ENCODE data around the gene PRDM10.
"Not testable (repeated sequence)": the region's sequence is repeated elsewhere in the genome, so short reads cannot be mapped to it uniquely, and the experiment has no call there.

The PRDM10 gene

DNA sequence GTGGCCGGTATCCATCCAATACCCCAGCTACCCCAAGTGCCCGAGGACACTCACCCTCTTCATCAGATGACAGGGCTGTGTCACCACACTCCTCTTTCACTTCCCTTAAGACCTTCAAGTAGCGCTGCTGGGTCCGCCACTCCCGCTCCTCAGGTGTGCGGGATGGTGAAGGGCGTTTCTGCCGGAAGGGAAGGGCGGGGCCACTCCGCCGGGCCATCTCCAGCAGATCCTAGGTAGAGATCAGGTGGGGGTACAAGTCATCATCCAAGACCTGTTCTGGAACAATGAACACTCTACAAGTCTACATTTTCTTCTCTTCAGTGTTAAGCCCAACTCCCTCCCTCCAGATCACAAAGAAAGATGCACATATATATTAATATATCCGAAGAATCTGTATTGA is 117.3 kb downstream of the PRDM10 start:
- no peak for DNase-seq

DNA sequence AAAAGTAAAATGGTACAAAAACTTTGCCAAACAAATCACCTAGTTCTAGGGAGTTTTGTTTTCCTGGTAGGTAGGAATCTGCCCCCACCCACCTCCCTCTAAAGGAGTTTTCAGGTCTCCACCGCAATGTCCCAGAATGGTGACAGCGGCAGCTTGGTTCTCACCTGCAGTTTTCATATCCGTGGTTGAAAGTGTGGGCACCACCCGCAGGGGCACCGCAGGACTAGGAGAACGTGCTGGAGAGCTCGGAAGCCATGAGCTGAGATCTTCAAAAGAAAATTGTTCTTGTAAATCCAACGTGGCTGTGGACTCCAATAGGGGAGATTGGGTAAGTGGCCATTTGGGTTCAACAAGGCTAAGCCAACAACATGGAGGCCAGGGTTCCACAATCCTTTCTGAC is 118.1 kb downstream of the PRDM10 start:
- no peak for DNase-seq

DNA sequence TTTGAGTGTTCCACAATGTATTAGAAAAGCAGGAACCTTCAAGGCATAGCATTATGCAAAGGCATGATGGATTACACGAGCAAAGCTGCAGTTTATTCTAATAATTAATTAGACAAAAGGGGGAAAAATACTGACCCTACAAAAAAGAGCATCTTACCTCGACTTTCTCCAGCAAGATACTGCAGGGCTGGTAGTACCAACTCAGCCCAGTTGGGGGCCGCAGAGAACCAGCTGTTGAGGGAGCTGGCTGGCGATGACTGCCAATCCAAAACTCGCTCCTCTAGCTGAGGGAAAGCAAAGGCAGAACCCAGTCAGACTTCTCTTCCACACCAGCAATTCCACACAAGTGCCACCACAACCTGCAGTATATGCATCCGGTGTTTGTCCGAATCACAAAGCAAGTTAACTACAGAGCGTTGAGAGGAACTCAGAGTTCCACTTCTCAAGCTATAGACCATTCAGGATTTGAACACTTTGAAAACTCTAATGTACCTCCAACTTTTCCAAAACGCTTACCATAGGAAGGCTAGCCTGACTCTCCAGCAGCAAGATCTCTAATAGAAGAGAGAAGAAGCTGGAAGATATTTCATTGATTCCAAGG is 121.0 kb downstream of the PRDM10 start:
- peak; percentile 14 for DNase-seq

DNA sequence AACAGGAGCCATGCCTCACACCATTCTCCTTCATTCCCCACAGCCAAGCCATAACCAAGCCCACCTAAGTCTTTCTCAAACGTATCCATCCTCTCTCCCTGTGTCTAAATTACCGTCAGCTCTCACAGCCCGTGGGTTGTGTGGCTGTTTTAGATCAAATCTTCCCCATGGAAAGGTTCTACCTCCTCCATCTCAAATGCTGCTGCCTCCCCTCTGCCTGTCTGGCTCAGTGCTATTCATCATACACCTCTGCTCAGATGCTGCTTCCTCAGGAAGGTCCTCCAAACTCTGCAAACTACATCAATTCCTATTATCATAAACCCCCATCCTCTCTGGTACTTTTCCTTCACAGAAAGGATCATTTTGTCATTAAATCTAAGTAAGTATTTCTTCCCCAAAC is 122.3 kb downstream of the PRDM10 start:
- no peak for DNase-seq

DNA sequence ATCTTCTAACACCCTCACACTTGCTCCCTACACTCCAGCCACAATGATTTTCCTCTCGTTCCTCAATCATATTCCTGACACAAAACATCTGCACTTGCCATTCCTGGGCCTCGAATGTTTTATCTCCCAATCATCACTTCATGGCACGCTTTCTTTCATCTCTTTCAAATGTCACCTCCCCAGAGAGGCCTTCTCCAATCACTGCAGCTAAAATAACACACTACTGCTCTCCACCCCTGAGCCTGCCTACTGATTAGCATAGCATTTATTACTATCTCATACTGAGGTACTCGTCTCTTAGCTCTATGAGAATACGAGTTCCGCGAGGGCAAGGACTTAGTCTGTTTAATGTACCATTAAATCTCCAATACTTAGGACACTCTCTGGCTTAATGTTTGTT is 130.7 kb downstream of the PRDM10 start:
- DNase-seq = no peak

DNA sequence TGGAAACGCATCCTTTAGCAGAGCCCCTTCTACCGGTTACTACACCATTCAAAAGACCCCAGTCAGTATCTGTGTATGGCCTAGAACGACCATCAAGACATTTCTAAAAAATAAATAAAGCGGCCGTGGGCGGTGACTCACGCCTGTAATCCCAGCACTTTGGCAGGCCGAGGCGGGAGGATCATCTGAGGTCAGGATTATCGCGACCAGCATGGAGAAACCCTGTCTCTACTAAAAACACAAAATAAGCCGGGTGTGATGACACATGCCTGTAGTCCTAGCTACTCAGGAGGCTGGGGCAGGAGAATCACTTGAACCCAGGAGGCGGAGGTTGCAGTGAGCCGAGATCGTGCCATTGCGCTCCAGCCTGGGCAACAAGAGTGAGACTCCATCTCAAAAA is 134.0 kb downstream of the PRDM10 start:
- not testable (repeated sequence) for DNase-seq

DNA sequence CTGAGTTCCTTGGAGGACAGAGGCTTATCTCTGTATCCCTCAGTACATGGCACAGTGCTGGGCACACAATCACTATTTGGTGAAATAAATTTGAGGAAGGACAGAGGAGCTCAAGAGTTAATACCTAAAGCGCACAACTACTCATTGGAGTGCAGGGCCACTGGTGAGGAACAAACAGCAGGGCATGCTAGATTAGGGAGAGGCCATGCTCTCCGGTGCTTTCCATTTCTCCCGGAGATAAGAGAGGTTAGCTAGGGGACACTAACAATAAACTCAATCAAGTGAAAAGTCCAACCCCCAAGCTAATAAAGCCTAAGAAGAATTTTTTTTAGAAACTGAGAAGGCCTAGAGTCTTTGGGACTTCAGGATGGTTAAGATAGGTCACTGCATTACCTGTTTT is 136.3 kb downstream of the PRDM10 start:
- no peak for DNase-seq

DNA sequence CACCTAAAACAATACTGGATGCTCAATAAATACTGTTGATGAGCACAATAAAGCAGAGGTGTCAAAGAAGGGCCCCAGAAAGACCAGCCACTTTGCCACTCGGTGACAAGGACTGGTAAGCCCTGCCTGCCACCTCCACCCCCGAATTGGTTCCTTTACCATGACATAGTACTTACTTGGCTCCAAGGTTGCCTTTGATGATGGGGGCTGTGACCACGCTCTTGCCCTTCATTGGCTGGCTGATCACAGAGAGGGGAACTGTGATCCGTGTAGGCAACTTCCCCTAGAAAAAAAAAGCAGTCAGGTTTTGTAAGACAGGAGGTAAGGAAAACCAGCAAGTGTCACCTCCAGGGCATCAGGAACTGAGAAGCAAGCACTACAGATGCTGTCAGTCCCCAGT is 136.9 kb downstream of the PRDM10 start:
- no peak for DNase-seq

DNA sequence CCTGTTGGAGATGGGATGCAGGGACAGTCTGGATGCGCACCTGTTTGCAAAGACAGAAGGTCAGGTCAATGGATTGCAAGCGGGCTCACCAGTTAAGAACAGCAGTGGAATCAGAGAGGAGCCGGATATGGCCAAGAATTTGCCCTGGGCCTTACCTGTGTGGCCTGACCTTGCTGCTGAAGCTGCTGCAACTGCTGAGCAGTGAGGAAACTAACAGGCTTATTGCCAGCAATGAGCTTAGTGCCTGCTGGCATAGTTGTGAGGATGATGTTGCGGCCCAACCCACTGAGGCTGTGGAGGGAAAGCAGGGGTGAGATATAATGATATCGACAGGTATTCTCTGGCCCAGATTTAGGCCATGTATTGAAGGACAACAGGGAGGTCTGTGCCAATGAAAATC is 137.8 kb downstream of the PRDM10 start:
- DNase-seq = no peak

DNA sequence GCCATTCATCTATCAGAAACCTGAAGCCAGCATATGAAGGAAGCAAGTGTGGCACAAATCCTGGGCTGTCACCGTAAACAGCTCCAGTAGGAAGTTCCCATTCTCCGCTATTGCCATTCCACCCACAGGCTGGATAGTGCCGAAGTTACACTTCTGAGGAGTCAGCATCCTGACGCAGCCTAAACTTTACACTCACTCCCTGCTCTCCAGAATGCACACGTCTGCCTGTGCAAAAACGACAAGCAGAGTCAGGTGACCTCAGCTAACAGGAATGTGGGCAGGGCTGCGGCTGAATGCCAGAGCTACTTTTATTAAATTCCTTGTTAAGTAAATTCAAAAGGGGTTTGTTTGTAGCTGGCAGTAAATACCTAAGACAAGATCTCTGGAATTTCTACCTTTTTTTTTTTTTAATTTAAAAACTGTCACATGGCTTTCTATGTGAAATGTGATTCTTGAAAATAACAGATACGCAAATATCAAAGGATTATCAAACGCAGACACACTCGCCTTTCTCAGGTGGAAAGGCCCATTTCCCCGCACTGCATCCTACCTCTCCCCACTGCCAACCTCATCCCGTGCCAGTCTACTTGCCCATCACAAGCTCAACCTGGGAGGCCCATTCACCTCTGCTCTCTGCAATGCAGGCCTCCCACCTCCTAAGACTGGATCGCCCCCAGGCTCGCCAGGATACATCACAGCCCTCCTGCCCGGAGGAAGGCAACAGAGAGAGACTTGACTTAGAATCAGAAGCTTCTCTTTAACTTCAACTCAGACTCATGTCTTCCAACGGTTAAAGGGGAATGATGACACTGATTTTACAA is 140.7 kb downstream of the PRDM10 start:
- no peak for DNase-seq

DNA sequence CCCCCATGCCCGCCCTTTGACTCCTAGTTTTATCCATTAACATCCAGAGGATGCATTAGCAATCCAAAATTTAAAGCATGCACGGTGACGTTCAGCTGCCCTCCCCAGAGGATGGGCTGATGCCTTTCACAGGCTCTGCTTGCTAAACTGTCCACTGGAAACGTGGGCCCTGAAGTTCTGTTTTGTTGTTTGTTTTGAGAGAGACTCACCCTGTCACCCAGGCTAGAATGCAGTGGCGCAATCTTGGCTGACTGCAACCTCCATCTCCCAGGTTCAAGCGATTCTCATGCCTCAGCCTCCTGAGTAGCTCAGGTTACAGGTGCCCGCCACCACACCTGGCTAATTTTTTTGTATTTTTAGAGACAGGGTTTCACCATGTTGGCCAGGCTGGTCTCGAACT is 146.6 kb downstream of the PRDM10 start:
- no peak for DNase-seq

DNA sequence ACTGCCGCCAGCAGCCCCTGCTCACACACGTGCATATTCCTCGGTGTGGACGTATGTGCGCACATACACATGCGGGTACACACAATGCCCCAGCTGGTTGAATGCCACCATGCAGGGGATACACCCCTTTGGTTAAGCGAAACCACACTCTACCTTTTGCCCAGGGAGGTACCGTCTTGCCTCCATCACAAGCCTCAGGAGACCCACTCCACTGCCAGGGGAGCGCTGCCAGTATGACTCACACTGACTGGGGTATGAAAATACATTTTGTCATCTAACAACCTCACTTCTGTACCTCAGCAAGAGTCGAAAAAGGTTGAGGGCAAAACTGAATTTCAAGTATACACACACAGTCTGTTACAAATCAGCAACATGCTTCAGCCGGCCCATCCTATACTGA is 147.5 kb downstream of the PRDM10 start:
- no peak for DNase-seq

DNA sequence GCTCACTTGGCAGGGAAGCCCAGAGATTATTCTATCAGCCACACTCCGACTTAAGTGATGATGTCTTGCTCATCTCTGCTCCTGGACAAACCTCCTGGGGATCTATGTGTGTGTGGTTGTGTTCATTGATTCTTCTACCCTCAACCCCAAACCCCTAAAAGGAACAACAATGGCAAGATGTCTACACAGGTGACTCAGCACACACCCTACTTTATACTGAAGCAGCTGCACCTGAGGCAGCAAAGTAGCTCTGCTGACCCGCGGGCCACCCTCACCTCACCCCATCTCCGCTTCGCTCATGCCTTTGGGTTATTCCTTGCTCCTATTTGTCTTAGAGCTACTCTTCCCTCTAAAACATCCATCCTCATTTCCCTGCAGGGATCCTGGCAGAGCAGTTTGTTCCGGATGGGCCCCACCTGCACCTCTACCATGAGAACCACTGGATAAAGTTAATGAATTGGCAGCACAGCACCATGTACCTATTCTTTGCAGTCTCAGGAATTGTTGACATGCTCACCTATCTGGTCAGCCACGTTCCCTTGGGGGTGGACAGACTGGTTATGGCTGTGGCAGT is 148.3 kb downstream of the PRDM10 start:
- no peak for DNase-seq

DNA sequence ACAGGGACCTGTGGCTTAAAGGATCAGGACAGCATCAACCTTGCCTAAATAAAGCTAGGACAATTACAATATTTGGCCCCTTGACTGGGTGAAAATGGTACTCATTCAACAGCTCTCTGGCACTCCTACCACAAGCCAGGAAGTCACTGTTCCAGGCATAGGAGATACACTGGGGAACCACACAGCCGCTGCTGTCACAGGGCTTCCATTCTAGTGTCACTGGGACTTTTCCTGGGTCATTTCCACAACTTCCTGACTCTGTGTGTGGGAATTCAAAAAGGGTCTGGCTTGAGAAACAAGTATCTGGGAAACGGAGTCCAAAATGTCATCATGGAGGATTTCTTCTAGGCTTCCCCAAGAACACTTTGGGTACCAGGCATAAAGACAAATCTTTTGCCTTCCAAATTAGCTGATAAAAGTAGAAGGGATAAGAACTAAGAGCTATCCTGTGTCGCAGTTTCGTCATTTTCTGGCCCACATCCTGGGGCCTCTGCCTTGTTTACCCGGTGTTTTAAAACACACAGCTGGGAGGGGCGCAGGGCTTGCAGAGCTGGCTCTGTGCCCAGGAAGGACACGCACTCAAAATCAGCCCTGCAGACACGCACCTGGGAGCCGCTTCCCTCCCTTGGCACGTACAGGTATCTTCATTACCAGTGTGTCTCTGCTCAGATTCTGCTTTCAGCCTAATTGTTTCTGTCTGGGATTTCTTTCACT is 149.0 kb downstream of the PRDM10 start:
- DNase-seq = peak; percentile 33

DNA sequence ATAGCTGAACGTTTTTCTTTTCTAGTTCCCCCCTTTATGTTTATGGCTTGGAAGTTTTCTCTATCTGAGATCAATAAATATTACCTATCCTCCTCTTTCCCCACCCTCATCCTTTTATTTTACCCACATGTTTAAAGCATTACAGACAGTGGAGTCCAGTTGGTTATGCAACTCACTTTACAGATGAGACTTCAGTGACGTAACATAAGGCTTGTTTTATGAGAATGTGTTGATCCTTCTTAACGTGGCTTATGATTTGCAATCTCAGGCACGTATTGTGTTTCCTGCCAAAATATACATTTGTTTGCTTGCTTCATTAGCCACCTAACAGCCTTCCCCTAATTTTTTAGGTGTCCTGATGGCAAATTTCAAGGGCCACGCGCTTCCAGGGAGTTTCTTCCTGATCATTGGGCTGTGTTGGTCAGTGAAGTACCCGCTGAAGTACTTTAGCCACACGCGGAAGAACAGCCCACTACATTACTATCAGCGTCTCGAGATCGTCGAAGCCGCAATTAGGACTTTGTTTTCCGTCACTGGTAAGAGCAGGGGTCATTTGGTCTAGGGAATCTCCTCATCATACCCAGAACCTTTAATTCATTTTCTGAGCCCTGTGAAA is 150.4 kb downstream of the PRDM10 start:
- no peak for DNase-seq

All from effector CD8-positive, alpha-beta T cell (primary cell).